B cell (primary cell): Measurements from ENCODE around the gene RASA3.

Source experiments
- CTCF ChIP-seq: fragments of 200-600 bp; IDR thresholded peaks from one replicate; pipeline ENCODE4 v1.8.0; 2022; ENCODE audit warnings: antibody characterized with exemption, mild to moderate bottlenecking
- EZH2 ChIP-seq: IDR thresholded peaks from 2 replicates; pipeline ENCODE4 v1.6.1; 2012; ENCODE audit warnings: borderline replicate concordance, low read depth, mild to moderate bottlenecking, moderate library complexity, low read length; ENCODE audit not compliant: insufficient read depth, poor library complexity, severe bottlenecking

- TF ChIP-seq CTCF = no peak
- no peak for TF ChIP-seq EZH2
Measured at GRCh38 chr13:114167426-114167825, 35.0 kb upstream of the RASA3 start.
